SK-N-MC (cell line): ENCODE measurements around the gene H2BK1.

Source experiments
- EZH2 ChIP-seq: fragments of 200-600 bp; sonication (generic); IDR thresholded peaks from one replicate; pipeline ENCODE4 v1.6.1; 2017; ENCODE audit warnings: antibody characterized with exemption
- FOXP2 ChIP-seq: optimal IDR thresholded peaks from 2 replicates; pipeline ENCODE3; 2011; ENCODE audit warnings: mild to moderate bottlenecking, moderate library complexity; ENCODE audit not compliant: insufficient read depth; ENCODE audit errors: extremely low read length, control extremely low read depth
- POLR2AphosphoS5 ChIP-seq: IDR thresholded peaks from 2 replicates; pipeline ENCODE4 v1.6.1; 2012; ENCODE audit warnings: mild to moderate bottlenecking, low read depth, low read length, borderline replicate concordance

DNA sequence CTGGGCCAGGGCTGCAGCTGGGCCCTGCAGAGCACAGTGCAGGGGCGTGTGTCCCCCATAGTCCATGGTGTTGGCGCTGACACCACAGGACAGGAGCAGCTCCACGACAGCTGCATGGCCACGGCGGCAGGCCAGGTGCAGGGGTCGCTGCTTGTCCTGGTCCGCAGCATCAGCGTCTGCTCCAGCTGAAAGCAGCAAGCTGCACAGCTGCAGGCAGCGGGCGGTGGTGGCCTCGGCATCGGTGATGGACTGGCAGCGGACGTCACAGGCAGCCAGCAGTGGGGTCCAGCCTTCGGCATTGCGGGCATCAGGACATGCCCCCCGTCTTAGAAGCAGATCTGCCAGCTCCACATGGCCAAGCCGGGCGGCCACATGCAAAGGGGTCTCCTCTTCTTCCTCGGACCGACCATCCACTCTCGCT, 29.3 kb downstream of the H2BK1 start:
- TF ChIP-seq EZH2 (no peak), POLR2AphosphoS5 (no peak), FOXP2 (no peak)
